Airway epithelial cell (primary cell): Measurements from ENCODE around the gene TTC14. TPM values are rescaled to one million over a fixed set of nuclear protein-coding genes. Genes with fewer than 3 reads are reported as not detected.

Experiments used
- total RNA-seq: library from RNA; depleted of rRNA; stranded (reverse); fragments of >200 nt; gene quantifications from 2 replicates; pipeline ENCODE4 v1.2.3, GENCODE V29; 2015

The TTC14 gene
- total RNA-seq, result 9.9 and 16.9 TPM in 2 replicates

GRCh38 chr3:180601688-180602666 lies at the start of gene TTC14:
Gene TTC14 (plus strand): TSS chr3:180602163. CDS start chr3:180602262, 99 bp downstream.

Other genes starting within 250 kb of the TTC14 start
- gene CCDC39, start 77.3 kb downstream of the TTC14 start, total RNA-seq, result not detected in 2 replicates